DMS79 treated with DMSO at 0.1 percent for 48 hours (cell line): ENCODE data around the gene SUGCT.
"Not testable (repeated sequence)": the region's sequence is repeated elsewhere in the genome, so short reads cannot be mapped to it uniquely, and the experiment has no call there.

Source experiments
- DNase-seq: peaks from one replicate; lab custom pipeline; 2025; lab: John Stamatoyannopoulos, UW

Gene SUGCT

GRCh38 chr7:40263752-40264390, 129.1 kb downstream of the SUGCT start:
- no peak for DNase-seq

GRCh38 chr7:40267583-40267982, 132.8 kb downstream of the SUGCT start:
- no peak for DNase-seq

DNA sequence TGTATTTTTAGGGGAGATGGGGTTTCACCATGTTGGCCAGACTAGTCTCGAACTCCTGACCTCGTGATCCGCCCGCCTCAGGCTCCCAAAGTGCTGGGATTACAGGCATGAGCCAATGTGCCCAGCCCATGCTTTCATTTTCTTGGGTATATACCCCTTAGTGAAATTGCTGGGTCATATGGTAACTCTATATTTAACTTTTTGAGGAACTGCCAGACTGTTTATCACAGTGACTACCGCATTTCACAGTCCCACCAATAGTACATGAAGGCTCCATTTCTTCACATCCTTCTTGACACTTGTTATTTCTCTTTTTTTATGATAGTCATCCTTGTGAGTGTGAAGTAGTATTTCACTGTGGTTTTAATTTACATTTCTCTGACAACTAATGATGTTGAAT, 134.0 kb downstream of the SUGCT start:
- DNase-seq = not testable (repeated sequence)

- no peak for DNase-seq
These were observed 141.3 kb downstream of the SUGCT start for GRCh38 chr7:40276061-40276460.

GRCh38 chr7:40279991-40280390, 145.2 kb downstream of the SUGCT start:
- DNase-seq = no peak

- no peak for DNase-seq
These were observed 148.1 kb downstream of the SUGCT start for GRCh38 chr7:40282858-40283257.

GRCh38 chr7:40283391-40283790, 148.6 kb downstream of the SUGCT start:
- DNase-seq = no peak

- no peak for DNase-seq
These were observed 154.0 kb downstream of the SUGCT start for GRCh38 chr7:40288827-40289226.

DNA sequence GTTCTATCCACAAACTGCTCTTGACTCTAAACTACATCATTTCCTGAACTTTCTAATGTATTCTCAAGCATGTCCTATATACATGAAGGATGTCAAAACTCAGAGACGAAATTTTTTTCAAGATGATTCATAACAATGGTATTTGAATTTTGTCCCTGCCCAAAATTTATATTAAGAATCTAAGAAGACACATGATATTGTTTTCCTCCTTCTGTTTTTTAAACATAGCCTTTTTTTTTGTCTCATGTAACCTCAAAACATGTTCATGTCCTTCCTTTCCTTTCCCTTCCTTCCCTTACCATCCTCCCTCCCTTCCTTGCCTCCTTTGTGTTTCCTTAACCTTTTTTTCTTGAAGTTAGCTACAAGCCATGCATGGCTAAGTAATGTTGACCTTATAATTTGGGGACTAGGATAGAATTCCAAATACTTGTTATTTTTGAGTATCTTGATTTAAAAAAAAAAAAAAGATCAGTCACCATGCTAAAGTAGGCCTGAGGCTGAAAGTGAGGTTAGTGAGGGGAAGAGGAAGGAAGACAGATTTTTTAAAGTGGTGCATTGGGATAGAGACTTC, 163.0 kb downstream of the SUGCT start:
- no peak for DNase-seq

GRCh38 chr7:40298421-40298820, 163.6 kb downstream of the SUGCT start:
- DNase-seq = no peak

GRCh38 chr7:40299097-40299496, 164.3 kb downstream of the SUGCT start:
- DNase-seq = no peak

- DNase-seq = no peak
These were observed 165.4 kb downstream of the SUGCT start for GRCh38 chr7:40300146-40300670.

DNA sequence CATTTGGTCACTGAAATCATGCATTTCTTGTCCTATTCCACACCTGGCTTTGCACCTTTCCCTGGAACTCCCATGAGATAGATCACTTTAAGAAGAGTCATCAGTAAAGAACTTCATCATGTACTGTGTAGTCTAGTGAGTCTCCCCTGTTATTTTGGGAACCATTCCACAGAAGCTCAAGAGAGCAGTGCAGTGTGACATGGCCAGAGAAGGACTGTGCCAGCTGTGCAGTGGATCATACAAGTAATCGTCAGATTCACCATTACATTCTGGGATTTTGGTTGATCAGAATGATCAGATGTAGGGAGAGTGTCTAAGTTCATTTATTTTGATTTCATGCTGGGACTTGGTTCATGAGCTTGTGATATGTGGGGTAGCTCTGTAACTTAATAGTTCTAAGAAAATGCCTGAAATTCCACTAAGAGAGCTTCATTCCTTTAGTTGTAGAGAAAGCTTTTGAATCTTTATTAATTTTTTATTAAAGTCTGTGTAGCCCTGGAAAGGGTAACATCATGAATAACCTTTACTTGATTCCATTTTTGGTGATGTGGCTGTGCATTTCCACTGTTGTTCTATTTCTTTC, 166.8 kb downstream of the SUGCT start:
- DNase-seq = no peak

DNA sequence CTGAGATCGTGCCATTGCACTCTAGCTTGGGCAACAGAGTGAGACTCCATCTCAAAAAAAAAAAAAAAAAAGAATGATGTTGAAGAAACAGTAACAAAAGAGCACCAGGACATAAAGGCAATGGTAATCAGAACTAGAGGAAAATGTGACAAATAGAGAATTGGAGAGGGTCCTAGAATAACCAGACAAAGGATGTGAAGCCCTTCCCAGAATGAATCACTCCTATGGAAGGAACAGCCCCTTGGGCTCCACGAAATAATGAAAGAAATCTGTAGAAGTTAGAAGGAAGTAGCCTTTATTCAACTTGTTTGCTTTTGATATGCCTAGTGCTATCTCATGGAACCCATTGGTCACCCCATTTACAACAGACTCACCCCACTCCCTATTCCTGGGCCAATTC, 169.2 kb downstream of the SUGCT start:
- DNase-seq = no peak

DNA sequence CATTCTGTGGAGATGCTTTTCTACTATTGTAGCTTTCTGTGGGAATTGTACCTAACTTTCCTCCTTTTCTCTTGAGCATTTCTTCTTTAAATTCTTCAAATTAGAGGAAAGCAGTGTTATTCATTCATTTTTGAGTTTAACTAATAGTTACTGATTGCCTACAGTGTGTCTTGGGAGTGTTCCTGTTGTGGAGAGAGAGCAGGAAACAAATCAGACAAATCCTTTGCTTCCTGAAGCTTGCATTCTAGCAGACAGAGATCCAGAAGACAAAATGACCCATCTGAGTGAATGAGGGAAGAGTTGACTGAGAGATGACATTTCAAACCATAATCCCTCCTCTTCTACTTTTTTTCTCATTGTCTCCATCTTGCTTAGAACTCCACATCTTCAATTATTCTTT, 170.4 kb downstream of the SUGCT start:
- no peak for DNase-seq

DNA sequence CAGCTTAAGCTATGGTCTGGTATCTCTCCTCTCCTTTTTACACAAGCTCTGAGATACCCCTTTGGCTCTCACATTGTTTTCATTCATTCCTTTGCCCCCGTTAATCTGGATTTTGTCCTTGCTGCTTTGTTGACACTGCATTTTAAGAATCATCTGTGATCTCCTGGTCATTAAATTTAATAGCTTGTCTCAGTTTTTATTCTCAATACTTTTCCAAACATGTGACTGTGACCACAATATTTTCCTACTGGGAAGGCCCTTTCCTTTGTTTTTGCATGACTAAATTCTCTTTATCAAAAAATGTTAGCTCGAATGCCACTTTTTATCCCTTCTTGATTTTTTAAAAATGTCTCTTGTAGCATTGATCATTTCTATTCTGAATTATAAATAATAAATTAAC, 171.2 kb downstream of the SUGCT start:
- no peak for DNase-seq

GRCh38 chr7:40306596-40306995, 171.8 kb downstream of the SUGCT start:
- no peak for DNase-seq

DNA sequence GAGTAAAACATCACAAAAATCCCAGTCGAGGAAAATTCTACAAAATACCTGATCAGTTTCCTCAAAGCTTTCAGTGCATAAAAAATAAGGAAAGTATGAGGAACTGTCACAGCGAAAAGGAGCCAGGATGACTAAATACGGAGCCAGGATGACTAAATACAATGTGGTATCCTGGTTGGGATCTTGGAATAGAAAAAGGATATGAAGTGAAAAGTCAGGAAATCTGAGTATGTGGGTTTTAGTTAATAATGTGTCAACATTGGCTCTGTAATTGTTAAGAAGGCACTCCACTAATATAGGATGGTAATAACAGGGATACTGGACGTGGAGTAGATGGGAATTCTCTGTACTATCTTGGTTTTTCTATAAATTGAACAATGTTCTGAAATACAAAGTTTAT, 175.5 kb downstream of the SUGCT start:
- DNase-seq = no peak

DNA sequence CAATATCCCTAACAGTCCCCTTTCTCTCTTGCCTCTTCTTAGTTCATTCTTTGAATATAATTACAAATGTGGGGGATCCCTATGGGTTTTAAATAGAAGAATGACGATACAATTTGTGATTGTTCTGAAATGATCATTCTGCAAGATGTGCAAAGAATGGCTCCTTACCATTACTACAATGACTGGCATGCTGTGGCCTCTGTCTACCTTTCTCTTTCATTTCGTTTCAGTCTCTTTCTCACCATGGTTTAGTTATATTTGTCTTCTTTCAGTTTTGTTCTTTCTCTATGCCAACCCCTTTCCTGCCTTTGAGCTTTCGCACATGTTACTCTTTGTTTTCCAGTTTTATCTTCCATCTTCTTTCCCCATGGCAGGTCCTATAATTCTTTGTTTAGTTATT, 176.5 kb downstream of the SUGCT start:
- no peak for DNase-seq

- no peak for DNase-seq
These were observed 180.5 kb downstream of the SUGCT start for GRCh38 chr7:40315277-40315676.

- no peak for DNase-seq
These were observed 181.4 kb downstream of the SUGCT start for GRCh38 chr7:40316176-40316575.

- DNase-seq = no peak
These were observed 190.1 kb downstream of the SUGCT start for GRCh38 chr7:40324914-40325313.

- DNase-seq = no peak
These were observed 192.3 kb downstream of the SUGCT start for GRCh38 chr7:40327113-40327512.

- no peak for DNase-seq
These were observed 193.1 kb downstream of the SUGCT start for GRCh38 chr7:40327873-40328272.
